ENCODE data around the gene MAGI1. TPM values are rescaled to one million over a fixed set of nuclear protein-coding genes. Genes with fewer than 3 reads are reported as not detected.

MAGI1 gene
- total RNA-seq, 1 experiment from 2014 or later: 38.6 TPM

DNA sequence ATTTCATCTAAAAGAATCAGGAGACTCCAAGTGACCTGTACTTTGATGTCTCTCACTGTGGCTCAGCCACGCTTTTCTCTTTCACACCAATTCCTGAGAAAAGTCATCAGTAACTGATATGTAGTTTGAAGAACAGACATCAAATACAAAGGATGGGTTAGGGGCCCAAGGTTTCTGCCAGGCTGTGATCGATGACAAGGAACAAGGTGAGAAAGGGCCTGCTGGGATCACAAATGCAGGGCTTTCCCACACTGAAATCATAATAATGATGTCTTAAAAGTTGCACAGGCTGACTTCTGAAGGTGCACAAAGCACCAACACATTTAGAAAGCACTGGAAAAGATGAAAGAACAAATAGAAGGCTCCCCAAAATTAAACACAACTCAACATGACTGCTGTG, 396.9 kb downstream of the MAGI1 start:
- 0 out of 4 replicates have a peak, but pooled peaks cover 0 to 3% of the 10 kb centered on the region in 2 experiments for H3K9me3 ChIP-seq (ENCODE audit: control insufficient read depth in 1 of 2, insufficient read depth in 1 of 2, low read depth in 1 of 2, low read length in 2 of 2)
- DNase-seq (ENCODE audit: low read depth, low spot score) (no peak), ATAC-seq (no peak)
- H3K9me2 ChIP-seq (ENCODE audit: insufficient read depth): no peaks in the 10 kb centered on the region
- no peak overlapping the region for H3K9ac ChIP-seq (ENCODE audit: low read length)
- no peaks in the 10 kb centered on the region for H3K4me1 ChIP-seq (ENCODE audit: control insufficient read depth in 1 of 2, insufficient read depth in 2 of 2, low read length in 2 of 2)
- H4K20me1 ChIP-seq (ENCODE audit: insufficient read depth): no peaks in the 10 kb centered on the region
- no peaks in the 10 kb centered on the region for H3K36me3 ChIP-seq (ENCODE audit: control insufficient read depth in 1 of 2, insufficient read depth in 2 of 2, low read length in 2 of 2)
- TF ChIP-seq JUND (IDR thresholded peaks at IDR 0.05) (no peak), POLR2A (IDR thresholded peaks at IDR 0.05; ENCODE audit: borderline replicate concordance, extremely low read depth, insufficient read depth, insufficient read length) (no peak), ELF1 (IDR thresholded peaks at IDR 0.05; ENCODE audit: borderline replicate concordance, low read depth) (no peak), YY1 (IDR thresholded peaks at IDR 0.05; ENCODE audit: extremely low read depth, insufficient replicate concordance, low read depth, low read length) (no peak), CEBPB (IDR thresholded peaks at IDR 0.05; ENCODE audit: low read depth) (no peak)
- TF ChIP-seq, protein P1, sequence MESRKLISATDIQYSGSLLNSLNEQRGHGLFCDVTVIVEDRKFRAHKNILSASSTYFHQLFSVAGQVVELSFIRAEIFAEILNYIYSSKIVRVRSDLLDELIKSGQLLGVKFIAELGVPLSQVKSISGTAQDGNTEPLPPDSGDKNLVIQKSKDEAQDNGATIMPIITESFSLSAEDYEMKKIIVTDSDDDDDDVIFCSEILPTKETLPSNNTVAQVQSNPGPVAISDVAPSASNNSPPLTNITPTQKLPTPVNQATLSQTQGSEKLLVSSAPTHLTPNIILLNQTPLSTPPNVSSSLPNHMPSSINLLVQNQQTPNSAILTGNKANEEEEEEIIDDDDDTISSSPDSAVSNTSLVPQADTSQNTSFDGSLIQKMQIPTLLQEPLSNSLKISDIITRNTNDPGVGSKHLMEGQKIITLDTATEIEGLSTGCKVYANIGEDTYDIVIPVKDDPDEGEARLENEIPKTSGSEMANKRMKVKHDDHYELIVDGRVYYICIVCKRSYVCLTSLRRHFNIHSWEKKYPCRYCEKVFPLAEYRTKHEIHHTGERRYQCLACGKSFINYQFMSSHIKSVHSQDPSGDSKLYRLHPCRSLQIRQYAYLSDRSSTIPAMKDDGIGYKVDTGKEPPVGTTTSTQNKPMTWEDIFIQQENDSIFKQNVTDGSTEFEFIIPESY (IDR thresholded peaks at IDR 0.05; ENCODE audit: extremely low read depth, insufficient replicate concordance, low read length): no peak
- TF ChIP-seq, protein P2, sequence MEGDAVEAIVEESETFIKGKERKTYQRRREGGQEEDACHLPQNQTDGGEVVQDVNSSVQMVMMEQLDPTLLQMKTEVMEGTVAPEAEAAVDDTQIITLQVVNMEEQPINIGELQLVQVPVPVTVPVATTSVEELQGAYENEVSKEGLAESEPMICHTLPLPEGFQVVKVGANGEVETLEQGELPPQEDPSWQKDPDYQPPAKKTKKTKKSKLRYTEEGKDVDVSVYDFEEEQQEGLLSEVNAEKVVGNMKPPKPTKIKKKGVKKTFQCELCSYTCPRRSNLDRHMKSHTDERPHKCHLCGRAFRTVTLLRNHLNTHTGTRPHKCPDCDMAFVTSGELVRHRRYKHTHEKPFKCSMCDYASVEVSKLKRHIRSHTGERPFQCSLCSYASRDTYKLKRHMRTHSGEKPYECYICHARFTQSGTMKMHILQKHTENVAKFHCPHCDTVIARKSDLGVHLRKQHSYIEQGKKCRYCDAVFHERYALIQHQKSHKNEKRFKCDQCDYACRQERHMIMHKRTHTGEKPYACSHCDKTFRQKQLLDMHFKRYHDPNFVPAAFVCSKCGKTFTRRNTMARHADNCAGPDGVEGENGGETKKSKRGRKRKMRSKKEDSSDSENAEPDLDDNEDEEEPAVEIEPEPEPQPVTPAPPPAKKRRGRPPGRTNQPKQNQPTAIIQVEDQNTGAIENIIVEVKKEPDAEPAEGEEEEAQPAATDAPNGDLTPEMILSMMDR (IDR thresholded peaks at IDR 0.05 in 2 of 3, conservative IDR thresholded peaks at IDR 0.05 in 1 of 3; ENCODE audit: borderline replicate concordance in 1 of 3, insufficient read depth in 1 of 3, low read depth in 2 of 3, low read length in 2 of 3): no peak
- TF ChIP-seq, protein P3, sequence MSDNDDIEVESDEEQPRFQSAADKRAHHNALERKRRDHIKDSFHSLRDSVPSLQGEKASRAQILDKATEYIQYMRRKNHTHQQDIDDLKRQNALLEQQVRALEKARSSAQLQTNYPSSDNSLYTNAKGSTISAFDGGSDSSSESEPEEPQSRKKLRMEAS (IDR thresholded peaks at IDR 0.05): no peak
- BruUV-seq (replicated peaks): no TSS peak
- H3K27ac ChIP-seq (ENCODE audit: low read depth, low read length): no peak overlapping the region
- CTCF ChIA-PET: interaction anchor here (0.9 kb wide), 1 partner anchor 32 kb away, joined by 3 read pairs; no protein-coding TSS in a partner anchor
- H2AFZ ChIP-seq (ENCODE audit: low read depth, low read length, poor library complexity, severe bottlenecking): no peak overlapping the region
- no peaks in the 10 kb centered on the region for H3K27me3 ChIP-seq (ENCODE audit: insufficient read depth, low read length)
- no peak overlapping the region for H3K4me2 ChIP-seq (ENCODE audit: low read length)
- RAD21 ChIA-PET (ENCODE audit: low non-redundant PET in 1 of 2, low total read pairs in 2 of 2, uncharacterized antibody in 2 of 2, unreplicated experiment in 2 of 2): no interaction called here
- H3K79me2 ChIP-seq (ENCODE audit: insufficient read depth, low read length): no peaks in the 10 kb centered on the region
- POLR2A ChIA-PET: no interaction called here
- H3K4me3 ChIP-seq (replicated peaks in 1 of 2; ENCODE audit: low read depth in 1 of 2, low read length in 2 of 2): no peak overlapping the region
- intact Hi-C loops (cut with micrococcal nuclease): no loop called here
